NK-92 (cell line): ENCODE data around the gene MAP3K9.
"Not testable (repeated sequence)": the region's sequence is repeated elsewhere in the genome, so short reads cannot be mapped to it uniquely, and the experiment has no call there.

ENCODE experiments used
- DNase-seq: peaks from one replicate; lab custom pipeline; 2025; ENCODE audit not compliant: unreplicated experiment; lab: John Stamatoyannopoulos, UW

The MAP3K9 gene

DNA sequence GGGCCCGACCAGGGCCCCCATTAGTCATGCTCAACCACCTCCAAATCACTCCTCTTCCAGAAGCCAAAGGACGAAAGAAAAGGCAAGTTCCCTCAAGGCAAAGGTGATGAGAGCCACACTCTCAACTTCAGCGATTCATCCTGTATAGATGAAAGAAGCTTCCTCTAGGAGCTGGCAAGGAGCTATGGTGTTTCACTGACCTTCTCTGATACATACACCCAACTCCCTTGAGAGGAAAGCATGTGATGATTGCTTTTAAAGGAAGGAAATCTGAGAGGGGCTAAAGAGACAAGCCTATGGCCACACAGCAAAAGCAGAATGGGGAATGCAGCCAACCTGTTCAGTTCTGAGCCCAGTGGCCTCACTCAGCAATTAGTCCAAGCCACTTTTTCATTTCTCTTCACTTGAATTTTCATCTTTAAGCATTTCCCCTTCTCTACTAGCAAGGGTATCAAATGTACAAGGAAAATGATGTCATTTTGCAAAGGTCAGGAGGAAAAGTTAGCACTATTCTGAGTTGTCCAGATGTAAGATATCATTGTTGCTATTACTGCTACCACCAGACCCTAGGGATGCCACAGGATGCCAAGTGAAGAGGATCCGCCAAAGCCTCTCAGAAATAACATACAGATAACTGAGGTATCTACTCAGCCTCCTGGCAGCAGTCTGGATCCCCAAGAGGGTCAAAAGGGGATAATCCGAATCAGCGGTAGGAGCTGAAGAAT, 82.5 kb downstream of the MAP3K9 start:
- DNase-seq, result no peak

DNA sequence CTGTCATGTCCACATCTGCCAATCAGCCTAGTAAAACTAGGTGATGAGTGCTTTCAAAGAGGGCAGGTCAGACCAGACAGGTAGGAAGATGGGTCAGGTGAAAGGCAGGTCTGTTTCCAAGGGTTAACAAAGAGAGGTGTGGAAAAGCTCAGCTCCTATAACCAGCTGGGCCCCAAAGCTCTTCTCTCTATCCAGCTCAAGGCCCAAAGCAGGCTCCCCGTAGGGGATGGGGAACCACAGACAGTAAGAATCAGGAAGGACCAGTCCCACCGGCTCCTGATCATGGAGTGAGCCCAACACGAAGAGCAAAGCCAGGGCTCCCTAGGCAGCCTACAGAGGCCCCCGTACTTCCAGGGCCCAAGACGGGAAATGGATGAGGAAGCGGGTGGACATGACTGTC, 84.4 kb downstream of the MAP3K9 start:
- no peak for DNase-seq

GRCh38 chr14:70724110-70724509, 85.2 kb downstream of the MAP3K9 start:
- no peak for DNase-seq

DNA sequence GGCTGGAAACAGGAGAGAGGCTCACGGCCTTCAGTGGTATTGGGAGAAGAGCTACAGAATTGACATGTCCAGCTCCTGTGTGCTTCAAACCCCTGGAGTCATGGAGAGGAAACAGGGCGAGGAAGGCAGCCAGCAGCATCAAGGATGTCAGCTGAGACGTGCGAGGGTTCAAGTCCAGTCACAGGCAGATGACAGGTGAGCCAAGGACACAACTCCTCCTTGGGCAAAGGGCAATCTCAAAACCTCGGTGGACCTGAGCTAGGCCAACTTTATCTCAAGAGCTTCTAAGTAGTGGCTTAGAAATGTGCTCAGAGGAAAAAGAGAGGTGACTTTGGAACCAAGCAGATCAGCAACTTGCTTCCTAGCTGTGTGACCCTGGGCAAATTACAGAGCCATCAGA, 86.0 kb downstream of the MAP3K9 start:
- no peak for DNase-seq

DNA sequence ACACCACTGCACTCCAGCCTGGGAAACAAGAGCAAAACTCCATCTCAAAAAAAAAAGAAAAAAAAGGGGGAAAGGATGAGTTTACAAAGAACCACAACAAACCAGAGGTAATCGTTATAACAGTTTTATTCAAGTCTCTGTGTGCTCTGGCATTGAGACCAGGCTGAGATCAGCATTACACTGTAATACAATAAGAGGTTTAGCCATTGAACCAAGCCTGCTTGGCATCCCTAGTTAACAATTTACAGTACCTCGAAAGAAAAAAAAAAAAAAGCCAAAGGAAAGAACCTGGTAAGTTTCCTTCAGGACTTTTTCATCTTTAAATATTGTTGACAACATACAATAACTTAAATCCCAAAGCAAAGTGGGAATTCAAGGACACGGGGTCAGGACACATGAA, 86.9 kb downstream of the MAP3K9 start:
- no peak for DNase-seq

GRCh38 chr14:70721542-70721941, 87.8 kb downstream of the MAP3K9 start:
- no peak for DNase-seq

DNA sequence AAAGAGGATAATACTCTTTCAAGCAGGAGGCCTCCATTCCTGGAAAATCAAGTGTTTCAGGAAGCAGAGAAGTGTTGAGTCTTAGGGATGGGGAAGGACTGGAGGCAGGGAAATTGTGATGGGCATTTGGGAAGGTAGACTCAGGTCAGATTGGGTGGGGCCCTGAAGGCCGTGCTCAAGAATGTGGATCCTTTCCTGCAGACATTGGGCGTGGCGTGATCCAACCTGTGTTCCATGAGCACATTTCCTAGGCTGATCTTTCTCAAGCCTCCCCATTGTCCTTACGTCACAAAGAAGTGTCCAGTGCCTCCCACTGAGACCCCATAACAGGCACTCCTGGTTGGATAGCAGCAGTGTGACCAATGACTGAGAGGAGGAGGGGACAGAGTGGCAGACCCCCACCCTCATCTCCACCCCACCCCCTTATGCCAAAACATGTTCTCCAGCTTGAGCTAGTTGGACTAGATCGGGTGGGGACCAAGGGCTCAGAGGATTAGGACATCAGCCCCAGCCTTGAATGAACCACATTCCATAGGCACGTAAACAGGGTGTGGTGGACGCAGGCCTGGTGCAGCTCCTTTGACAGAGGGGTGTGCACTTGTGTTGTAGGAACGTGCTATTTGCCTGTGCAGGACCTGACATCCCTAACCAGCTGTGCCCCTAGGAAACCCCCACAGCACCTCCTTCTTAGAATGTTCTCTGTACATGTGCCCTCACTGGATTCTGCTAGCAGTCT, 90.8 kb downstream of the MAP3K9 start:
- no peak for DNase-seq

DNA sequence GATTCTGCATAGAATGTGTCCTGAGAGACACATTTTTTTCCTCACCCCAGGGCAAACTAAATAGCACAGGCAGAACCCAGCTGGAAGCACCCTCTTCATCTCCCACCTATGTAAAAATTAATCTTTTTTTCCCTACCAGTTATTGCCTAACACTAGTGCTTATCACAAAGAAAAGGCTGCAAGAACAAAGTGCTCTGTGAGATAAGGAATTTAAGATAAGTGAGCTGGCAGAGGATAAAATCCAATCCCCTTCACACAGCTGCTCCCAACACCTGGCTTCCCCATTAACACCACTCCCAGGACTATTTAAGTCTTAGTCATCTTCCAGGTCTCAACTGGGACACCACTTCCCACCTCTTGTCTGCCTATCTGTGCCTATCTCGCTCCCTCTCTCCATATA, 92.4 kb downstream of the MAP3K9 start:
- no peak for DNase-seq

DNA sequence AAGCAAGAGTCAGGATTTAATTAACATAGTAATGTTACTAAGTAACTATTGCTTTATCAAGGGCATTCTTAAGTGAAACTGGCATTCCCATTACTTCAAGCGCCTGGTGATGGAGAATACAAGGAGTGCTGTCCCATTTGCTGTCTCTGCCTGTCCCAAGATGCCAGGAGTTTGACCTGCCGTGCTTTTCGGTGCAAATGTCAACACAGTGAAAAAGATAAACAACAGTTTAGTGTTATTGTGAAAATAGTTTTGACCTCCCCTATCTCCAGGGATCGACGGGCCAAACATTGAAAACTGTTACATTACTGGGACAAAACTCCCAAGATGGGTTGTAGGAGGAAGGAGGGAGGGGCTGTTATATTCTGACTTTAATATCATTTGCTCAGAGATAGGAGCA, 92.8 kb downstream of the MAP3K9 start:
- DNase-seq, result no peak

DNA sequence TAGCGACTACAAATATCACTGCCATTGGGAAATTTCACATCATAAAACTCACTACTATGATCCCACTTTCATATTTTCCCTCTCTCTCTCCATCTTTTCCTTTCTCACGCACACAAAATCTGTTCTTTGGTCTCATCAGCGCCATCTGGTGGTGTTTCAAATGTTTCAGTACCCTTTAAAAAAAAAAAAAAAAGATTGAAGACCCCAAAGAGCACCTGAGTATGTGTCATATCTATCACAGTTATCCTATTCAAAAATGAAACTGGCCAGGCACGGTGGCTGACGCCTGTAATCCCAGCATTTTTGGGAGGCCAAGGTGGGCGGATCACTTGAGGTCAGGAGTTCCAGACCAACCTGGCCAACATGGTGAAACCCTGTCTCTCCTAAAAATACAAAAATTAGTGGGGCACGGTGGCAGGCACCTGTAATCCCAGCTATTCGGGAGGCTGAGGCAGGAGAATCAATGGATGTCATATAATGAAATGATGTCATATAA, 95.2 kb downstream of the MAP3K9 start:
- no peak for DNase-seq

GRCh38 chr14:70713511-70713916, 95.8 kb downstream of the MAP3K9 start:
- no peak for DNase-seq

GRCh38 chr14:70713096-70713495, 96.2 kb downstream of the MAP3K9 start:
- DNase-seq, result no peak

GRCh38 chr14:70711451-70711850, 97.9 kb downstream of the MAP3K9 start:
- DNase-seq, result no peak

DNA sequence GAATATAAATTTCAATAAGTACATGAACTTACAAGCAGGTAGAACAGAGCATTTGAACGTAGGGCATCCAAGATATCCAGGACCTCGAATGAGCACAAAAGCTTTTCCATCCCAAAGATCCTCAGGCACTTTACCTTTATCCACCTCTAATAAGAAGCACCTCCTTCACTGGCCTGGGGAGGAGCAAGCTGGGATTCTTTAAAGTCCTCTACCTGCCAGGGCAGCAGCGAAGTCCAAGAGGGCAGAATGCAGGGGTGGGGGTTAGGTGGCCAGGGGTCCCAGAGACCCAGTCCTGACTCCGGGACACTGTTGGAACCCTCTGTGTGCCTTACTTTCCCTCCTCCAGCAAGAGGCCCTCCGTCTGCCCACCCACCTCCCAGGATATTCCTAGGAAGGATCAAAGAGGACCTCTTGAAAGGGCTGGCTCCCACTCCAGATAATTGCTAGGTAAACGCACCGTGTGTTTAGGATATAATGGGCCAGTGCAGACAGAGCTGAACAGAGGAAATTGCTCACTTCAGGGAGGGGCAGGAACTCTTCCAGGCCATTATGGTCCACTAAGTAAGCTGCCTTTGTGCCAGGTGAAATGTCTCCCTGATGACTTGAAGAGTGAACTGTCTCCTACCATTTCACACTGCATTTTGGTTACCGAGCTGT, 99.5 kb downstream of the MAP3K9 start:
- DNase-seq, result no peak

- DNase-seq, result no peak
Observed at GRCh38 chr14:70708717-70709570, 100.4 kb downstream of the MAP3K9 start.

- no peak for DNase-seq
Observed at GRCh38 chr14:70707138-70708038, 101.9 kb downstream of the MAP3K9 start.

- DNase-seq, result no peak
Observed at GRCh38 chr14:70706177-70706576, 103.1 kb downstream of the MAP3K9 start.

GRCh38 chr14:70704960-70705359, 104.4 kb downstream of the MAP3K9 start:
- no peak for DNase-seq

DNA sequence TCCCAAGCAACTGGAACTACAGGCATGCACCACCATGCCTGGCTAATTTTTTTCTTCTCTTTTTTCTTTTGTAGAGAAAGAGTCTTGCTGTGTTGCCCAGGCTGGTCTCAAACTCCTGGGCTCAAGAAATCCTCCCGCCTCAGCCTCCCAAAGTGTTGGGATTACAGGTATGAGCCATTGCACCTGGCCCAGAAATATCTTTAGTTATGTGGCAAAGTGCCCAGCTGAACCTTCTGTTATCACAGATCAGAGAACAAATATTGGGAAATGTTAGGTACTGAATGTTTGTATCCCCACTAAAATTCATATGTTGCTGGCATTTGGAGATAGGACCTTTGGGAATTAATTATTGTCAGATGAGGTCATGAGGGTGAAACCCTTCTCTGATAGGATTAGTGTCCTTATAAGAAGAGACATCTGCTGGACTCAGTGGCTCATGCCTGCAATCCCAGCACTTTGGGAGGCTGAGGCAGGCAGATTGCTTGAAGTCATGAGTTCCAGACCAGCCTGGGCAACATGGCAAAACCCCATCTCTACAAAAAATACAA, 105.6 kb downstream of the MAP3K9 start:
- not testable (repeated sequence) for DNase-seq

GRCh38 chr14:70702161-70702560, 107.2 kb downstream of the MAP3K9 start:
- no peak for DNase-seq
